ENCODE measurements around the gene TCFL5. TPM values are rescaled to one million over a fixed set of nuclear protein-coding genes. Genes with fewer than 3 reads are reported as not detected.

TCFL5 gene
- total and polyA plus RNA-seq, 3 donors from 2014 or later: 66.4 to 184 (median 85.3) TPM

DNA sequence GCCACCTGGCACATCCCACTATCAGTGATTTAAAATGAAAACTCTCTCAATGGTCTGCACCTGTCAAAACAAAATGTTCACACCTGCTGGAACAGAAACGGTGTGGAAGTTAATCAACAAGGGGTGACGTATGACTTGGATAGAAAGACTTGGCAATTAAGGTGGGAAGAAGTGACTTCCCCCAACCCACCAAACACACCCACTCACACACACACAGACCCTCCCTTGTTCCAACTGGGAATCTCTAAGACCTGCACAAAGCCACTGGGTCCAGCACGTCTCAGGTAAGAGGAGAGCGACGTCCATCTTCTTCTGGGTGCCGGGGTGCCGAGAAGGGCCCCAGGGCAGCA, 25.1 kb upstream of the TCFL5 start:
- TF ChIP-seq POLR2A (IDR thresholded peaks at IDR 0.05): no peak
- TF ChIP-seq, protein P1, sequence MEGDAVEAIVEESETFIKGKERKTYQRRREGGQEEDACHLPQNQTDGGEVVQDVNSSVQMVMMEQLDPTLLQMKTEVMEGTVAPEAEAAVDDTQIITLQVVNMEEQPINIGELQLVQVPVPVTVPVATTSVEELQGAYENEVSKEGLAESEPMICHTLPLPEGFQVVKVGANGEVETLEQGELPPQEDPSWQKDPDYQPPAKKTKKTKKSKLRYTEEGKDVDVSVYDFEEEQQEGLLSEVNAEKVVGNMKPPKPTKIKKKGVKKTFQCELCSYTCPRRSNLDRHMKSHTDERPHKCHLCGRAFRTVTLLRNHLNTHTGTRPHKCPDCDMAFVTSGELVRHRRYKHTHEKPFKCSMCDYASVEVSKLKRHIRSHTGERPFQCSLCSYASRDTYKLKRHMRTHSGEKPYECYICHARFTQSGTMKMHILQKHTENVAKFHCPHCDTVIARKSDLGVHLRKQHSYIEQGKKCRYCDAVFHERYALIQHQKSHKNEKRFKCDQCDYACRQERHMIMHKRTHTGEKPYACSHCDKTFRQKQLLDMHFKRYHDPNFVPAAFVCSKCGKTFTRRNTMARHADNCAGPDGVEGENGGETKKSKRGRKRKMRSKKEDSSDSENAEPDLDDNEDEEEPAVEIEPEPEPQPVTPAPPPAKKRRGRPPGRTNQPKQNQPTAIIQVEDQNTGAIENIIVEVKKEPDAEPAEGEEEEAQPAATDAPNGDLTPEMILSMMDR (IDR thresholded peaks at IDR 0.05): no peak
- H3K4me1 ChIP-seq: no peaks in the 10 kb centered on the region
- no peaks in the 10 kb centered on the region for H3K9me3 ChIP-seq
- no peaks in the 10 kb centered on the region for H3K27me3 ChIP-seq
- H3K27ac ChIP-seq: no peak overlapping the region
- no peaks in the 10 kb centered on the region for H3K36me3 ChIP-seq (ENCODE audit: low read depth, missing control alignments)
- 81 to 83% methylated on average over 7 of the region's 7 CpGs for WGBS, 2 donors
- no peak for DNase-seq
- H3K4me3 ChIP-seq: no peak overlapping the region
- intact Hi-C loops (cut with DNase I; ENCODE audit: low total_unique reads): no loop called here

DNA sequence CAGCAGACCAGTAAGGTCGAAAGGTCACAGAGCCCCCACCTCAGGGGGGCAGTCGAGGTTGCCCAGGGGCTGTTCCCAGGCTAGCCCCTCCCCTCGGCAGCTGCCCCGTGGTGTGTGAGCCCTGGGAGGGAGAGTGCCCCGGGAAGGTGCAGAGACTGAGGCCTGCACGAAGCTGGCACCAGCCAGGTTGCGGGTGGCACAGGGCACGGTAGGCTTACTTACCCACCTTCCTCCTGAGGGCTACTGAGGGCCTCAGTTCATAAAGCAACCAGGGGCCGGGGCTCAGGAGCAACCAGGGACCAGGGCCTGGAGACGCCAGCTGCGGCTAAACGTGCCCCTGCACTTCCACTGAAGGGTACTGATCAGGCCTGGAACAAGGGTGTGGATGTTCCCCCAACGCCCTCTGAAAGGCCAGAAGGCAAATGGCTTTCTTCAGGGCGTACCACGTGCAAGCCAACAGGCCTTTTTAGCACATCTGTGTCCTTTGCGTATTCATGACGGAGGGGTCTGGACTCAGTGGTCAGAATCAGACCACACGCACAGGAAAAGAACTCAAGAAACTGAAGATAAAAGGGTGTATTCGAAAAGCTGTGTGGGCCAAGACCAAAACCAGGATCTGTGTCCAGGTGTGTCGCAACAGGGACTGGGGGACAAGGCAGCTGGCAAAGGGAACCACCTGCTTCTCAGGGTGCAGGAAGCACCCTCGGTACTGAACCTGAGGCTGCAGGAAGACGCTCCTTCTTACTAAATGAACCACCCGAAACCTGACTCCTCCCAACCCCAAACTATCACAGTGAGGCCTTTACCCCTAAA, 24.5 kb upstream of the TCFL5 start:
- no peaks in the 10 kb centered on the region for H3K9me3 ChIP-seq
- 91 to 92% methylated on average over 19 to 20 of the region's 23 CpGs for WGBS, 2 donors
- intact Hi-C loops (cut with DNase I; ENCODE audit: low total_unique reads): no loop called here
- no peak for DNase-seq
- TF ChIP-seq, protein P1 (IDR thresholded peaks at IDR 0.05): no peak
- TF ChIP-seq POLR2A (IDR thresholded peaks at IDR 0.05): no peak
- H3K36me3 ChIP-seq (ENCODE audit: low read depth, missing control alignments): no peaks in the 10 kb centered on the region
- H3K4me3 ChIP-seq: no peak overlapping the region
- H3K27ac ChIP-seq: no peak overlapping the region
- no peaks in the 10 kb centered on the region for H3K27me3 ChIP-seq
- H3K4me1 ChIP-seq: no peaks in the 10 kb centered on the region

DNA sequence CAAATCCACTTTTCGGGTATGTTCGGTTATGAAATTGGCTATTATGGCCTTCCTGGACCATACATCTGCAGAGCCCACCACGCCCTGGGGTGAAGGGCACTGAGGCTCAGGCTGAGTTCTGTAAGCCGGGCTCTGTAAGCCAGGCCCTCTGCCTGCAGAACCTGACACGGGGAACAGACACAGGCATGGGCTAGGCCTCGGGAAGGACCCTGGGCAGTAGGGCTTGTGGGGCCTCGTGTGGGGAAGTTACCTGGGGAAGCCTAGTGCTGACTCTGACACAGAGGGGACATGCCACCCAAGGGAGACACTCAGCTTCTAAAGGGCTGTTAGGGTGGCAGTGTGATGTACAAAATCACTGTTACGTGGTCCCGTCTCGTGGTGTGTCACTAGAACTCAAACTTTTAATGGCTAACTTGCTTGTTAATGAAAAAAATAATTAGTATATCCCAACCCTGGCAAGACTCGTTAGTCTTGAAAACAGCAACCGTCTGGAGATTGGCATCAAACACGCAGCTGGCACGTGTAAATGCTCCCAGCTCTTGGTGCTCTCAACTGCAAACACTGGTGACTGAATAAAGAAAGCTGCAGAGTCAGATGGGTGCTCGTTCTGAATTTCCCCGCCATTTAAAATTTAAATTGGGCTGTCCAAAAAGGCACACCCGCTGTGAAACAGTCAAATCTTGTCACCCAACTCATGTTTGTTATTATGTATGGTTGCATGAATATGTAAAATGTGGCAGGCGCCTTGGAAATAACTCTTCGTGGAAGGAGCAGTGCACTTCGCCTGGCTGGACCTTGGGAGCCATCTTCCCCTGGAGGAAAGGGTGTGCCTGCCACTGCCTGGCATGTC, 23.6 kb upstream of the TCFL5 start:
- Histone ChIP-seq H3K27ac (no peak overlapping the region), H3K27me3 (no peaks in the 10 kb centered on the region), H3K4me1 (no peaks in the 10 kb centered on the region), H3K36me3 (ENCODE audit: low read depth, missing control alignments) (no peaks in the 10 kb centered on the region), H3K4me3 (no peak overlapping the region), H3K9me3 (no peaks in the 10 kb centered on the region)
- intact Hi-C loops (cut with DNase I; ENCODE audit: low total_unique reads): no loop called here
- DNase-seq: no peak
- TF ChIP-seq POLR2A (IDR thresholded peaks at IDR 0.05): no peak
- TF ChIP-seq, protein P1 (IDR thresholded peaks at IDR 0.05): no peak
- WGBS, 2 donors: 89% methylated on average over 20 of the region's 20 CpGs

DNA sequence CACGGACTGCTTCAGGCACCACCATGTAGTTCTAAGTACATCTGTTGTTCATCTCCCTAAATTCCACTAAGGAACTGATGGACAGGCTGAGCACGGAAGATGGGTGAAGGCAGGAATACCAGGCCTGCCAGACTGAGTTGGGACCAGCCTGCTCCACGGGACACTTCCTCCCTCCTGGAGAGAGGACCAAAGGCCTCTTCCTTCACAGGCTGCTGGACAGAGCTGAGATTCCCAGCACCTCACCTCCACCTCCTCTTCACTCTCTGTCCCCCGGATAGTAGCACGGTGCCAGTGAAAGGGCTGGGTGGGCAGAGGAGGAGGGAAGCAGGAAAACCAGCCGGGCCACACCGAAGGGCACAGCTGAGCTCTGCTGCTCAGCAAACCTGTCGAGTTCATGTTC, 22.9 kb upstream of the TCFL5 start:
- Histone ChIP-seq H3K36me3 (ENCODE audit: low read depth, missing control alignments) (no peaks in the 10 kb centered on the region), H3K27me3 (no peaks in the 10 kb centered on the region), H3K4me1 (no peaks in the 10 kb centered on the region), H3K9me3 (no peaks in the 10 kb centered on the region), H3K4me3 (no peak overlapping the region), H3K27ac (no peak overlapping the region)
- no peak for TF ChIP-seq POLR2A (IDR thresholded peaks at IDR 0.05)
- TF ChIP-seq, protein P1 (IDR thresholded peaks at IDR 0.05): no peak
- WGBS, 2 donors: 83 to 85% methylated on average over 5 to 8 of the region's 8 CpGs
- DNase-seq: no peak
- intact Hi-C loops (cut with DNase I; ENCODE audit: low total_unique reads): no loop called here
